ENCODE data around the gene ZNF654.
"Not testable (repeated sequence)": the region's sequence is repeated elsewhere in the genome, so short reads cannot be mapped to it uniquely, and the experiment has no call there.

ZNF654 gene

GRCh38 chr3:88058581-88059379 is at the start of gene ZNF654, which contains the start of gene CGGBP1:
ZNF654 (plus strand) TSS chr3:88059255; CDS start chr3:88059320, 65 bp downstream.
CGGBP1 (minus strand) TSS chr3:88059005; CDS start chr3:88055976, 3,029 bp downstream.
- intact Hi-C loops (cut with DNase I), result loop anchor here (2.0 to 5.0 kb wide), 2 partner anchors 54 to 89 kb away; partner anchors contain the start of gene C3orf38
- DNase-seq, result peak; percentile 97 to 100 (median 98)

DNA sequence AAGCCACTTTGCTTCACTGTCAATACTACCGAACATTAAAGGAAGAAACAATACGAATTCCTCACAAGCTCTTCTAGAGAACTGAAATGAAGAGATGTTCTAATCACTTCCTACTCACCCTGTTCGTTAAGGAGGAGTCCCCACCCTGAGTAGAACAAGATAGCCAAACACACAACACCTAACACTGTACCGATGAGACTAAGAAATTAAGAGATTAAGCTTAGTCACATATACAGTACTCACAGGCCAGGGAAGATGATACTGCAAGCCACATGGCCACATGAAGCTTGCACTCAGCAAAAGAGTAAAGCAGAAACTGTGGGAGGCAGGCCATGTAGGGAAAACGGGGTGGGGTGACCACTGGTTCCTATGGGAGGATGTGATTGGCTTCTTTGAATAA is 48.2 kb upstream of the ZNF654 start:
- intact Hi-C loops (cut with DNase I), result no loop called here
- no peak for DNase-seq

DNA sequence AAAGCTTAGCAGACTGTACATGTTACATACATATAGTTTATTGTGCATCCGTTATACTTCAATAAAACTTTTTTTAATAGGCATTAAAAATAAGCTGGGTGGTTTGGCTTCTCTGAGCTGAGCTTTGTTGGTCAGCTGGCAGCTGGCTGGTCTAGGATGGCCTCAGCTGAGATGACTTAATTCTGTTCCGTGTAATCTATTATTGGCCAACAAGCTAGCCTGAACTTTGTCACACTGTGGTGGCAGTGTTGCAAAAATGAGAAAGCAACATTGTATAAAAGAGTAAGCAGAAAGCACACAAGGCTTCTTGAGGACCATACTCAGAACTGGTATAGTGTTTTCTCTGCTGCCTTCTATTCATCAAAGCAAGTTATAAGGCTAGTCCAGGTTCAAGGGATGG is 45.5 kb upstream of the ZNF654 start:
- intact Hi-C loops (cut with DNase I), result no loop called here
- DNase-seq, result no peak

DNA sequence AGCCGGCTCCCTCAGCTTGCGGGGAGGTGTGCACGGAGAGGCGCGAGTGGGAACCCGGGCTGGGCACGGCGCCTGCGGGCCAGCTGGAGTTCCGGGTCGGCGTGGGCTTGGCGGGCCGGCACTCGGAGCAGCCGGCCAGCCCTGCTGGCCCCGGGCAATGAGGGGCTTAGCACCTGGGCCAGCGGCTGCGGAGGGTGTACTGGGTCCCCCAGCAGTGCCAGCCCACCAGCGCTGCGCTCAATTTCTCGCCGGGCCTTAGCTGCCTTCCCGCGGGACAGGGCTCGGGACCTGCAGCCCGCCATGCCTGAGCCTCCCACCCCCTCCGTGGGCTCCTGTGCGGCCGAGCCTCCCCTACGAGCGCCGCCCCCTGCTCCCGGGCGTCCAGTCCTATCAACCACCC is 43.4 kb upstream of the ZNF654 start:
- DNase-seq; intact Hi-C loops (cut with DNase I): not testable (repeated sequence)

DNA sequence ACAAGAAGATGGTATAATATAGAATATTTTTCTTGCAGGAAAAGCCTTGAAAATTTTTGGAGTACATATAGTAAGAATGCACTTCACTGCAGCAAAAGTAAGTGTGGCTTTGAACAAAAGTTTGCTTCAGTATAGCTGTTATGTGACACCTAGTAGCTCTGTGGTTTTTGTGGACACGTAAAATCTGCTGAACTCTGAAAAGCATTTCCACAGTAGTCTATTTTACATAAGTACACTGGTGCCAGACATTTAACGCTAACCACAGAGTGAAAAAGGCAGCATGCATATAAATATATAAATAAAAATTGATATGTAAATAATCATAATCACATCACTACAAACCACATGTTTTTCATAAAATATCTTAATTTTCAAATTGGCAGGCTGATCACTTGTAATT is 40.0 kb upstream of the ZNF654 start:
- intact Hi-C loops (cut with DNase I), result no loop called here
- DNase-seq, result no peak

DNA sequence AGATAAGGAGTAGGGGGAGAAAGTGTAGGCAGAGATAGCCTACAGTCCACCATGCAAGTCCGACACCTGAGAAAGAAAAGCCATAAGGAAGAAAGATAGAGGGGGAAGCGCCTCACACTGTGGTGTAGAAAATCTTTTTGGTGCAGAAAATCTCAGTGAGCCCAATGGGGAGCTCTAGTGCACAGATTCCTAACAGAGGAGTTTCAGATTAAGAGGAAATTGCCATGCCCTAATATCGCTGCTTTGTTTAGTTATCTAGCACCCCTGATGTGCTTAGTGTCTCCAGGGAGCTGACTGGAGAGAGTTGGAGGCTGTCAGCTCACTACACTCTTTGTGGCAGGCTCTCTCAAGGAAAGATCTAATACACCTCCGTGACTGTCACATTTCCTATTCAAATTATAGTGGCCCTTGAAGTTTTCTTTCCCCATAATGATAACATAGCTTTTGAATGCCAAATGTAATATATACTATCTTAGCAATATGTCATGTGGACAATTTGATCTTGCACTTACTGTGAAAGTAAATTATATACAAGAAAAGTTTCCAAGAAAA is 34.0 kb upstream of the ZNF654 start:
- intact Hi-C loops (cut with DNase I), result no loop called here
- DNase-seq, result no peak

DNA sequence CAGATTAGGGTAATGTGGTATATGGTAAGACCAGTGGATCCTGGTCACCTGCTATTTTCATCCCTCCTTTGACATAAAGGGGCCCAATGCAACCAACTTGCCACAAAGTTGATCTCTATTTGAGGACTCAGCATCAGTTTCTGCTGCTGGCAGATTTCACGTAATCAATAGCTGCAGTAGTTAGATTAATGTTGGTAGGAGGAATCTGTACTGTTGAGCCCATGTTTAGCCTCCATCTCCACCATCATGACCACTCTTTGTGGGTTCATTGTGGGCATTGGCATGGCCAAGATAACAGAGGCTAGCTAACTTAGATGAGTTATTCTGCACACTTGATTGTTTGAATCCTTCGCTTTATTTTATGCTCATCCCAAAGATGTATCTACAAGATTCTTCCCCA is 30.2 kb upstream of the ZNF654 start:
- no peak for DNase-seq
- intact Hi-C loops (cut with DNase I), result no loop called here

- DNase-seq, result no peak
- intact Hi-C loops (cut with DNase I), result no loop called here
Observed at GRCh38 chr3:88030210-88030609, 28.8 kb upstream of the ZNF654 start.

GRCh38 chr3:88031642-88032077 is 27.4 kb upstream of the ZNF654 start:
- intact Hi-C loops (cut with DNase I), result no loop called here

DNA sequence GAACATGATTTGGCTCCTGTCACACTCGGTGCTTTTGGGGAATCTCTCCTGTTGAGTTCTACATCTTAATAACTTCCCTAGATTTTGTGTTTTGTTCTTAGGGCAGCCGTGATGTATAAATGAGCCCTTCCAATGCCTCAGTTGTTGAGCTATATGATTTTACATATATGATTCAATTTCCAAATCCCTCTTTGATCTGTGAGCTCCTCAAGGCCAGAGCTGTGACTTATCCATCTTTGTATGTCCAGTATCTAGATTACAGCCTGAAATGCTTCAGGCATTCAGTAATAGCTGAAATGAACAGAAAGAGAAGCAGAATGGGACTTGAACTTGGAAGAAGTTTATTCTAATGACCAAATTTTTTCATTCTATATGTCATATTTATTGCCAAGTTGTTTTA is 26.8 kb upstream of the ZNF654 start:
- no peak for DNase-seq
- intact Hi-C loops (cut with DNase I), result no loop called here

More at GRCh38 chr3:88031642-88032077, 27.4 kb upstream of the ZNF654 start:
- no peak for DNase-seq

- intact Hi-C loops (cut with DNase I), result no loop called here
- no peak for DNase-seq
Observed at GRCh38 chr3:88033079-88033478, 26.0 kb upstream of the ZNF654 start.

- DNase-seq, result no peak
- intact Hi-C loops (cut with DNase I), result no loop called here
Observed at GRCh38 chr3:88033808-88034207, 25.2 kb upstream of the ZNF654 start.

DNA sequence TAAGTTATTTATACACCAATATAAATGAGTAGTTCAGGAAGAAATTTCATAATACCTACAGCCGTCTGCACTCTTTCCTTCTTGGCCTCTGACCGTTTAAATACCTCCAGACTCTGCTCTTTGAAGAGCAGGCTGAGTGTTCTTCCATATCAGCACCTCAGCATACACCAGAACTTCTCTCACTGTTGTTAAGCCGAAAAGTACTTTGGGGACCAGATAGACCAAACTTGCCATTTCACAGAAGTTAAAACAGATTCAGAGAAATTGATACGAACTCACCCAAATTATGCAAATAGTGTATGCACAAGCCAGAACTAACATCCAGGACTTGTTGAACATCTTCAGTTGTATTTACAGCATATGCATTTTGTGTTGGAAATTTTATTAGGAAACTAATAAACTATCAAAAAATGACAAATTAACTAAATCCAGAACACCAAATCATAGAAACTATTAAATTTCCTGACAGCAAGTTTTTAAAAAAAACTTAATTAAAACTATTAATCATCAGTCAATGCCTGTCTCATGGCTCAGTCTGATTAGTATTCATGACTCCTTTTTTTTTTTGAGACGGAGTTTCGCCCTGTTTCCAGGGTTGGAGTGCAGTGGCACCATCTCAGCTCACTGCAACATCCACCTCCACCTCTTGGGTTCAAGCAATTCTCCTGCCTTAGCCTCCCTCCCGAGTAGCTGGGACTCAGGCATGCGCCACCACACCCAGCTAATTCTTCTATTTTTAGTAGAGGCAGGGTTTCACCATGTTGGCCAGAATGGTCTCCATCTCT is 24.4 kb upstream of the ZNF654 start:
- intact Hi-C loops (cut with DNase I), result no loop called here
- DNase-seq, result no peak

GRCh38 chr3:88036221-88036620 is 22.8 kb upstream of the ZNF654 start:
- intact Hi-C loops (cut with DNase I), result no loop called here
- no peak for DNase-seq

DNA sequence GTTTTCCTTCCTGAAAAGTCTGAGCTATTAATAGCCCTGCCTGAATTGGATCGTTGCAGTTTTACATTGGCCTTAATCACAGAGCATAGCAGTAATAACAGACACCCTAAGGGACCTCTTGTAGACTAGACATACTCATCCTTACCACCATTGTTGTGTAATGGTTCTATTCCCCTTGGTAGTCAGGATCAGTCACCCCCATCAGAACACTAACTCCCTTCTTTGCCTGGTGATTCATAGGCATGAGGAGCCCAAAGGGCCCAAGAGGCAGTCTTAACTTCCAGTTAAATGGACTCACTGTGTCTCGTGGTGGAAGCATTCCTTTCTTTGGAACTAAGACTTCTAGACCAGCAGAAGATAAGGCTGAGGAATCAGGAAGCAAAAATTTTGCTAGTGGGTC is 20.5 kb upstream of the ZNF654 start:
- intact Hi-C loops (cut with DNase I), result no loop called here
- no peak for DNase-seq

- intact Hi-C loops (cut with DNase I), result no loop called here
- no peak for DNase-seq
Observed at GRCh38 chr3:88040529-88040928, 18.5 kb upstream of the ZNF654 start.

- DNase-seq, result no peak
- intact Hi-C loops (cut with DNase I), result no loop called here
Observed at GRCh38 chr3:88041005-88041404, 18.1 kb upstream of the ZNF654 start.

- no peak for DNase-seq
- intact Hi-C loops (cut with DNase I), result no loop called here
Observed at GRCh38 chr3:88044411-88044810, 14.6 kb upstream of the ZNF654 start.

DNA sequence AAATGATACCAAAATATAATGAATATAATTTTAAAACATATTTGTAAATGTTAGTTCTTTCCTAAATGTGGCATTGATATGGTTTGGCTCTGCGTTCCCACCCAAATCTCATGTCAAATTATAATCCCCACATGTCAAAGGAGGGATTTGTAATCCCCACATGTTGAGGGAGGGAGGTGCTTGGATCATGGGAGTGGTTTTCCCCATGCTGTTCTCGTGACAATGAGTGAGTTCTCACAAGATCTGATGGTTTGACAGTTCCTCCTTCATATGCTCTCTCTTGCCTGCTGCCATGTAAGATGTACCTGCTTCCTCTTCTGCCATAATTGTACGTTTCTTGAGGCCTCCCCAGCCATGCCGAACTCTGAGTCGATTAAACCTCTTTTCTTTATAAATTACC is 12.3 kb upstream of the ZNF654 start:
- intact Hi-C loops (cut with DNase I), result no loop called here
- DNase-seq, result no peak

- DNase-seq, result no peak
- intact Hi-C loops (cut with DNase I), result loop anchor here (2.0 to 5.0 kb wide), 2 partner anchors 55 to 90 kb away; partner anchors contain the start of gene C3orf38
Observed at GRCh38 chr3:88057630-88058305, 1.3 kb upstream of the ZNF654 start.

GRCh38 chr3:88058306-88058580 is 812 bp upstream of the ZNF654 start:
- intact Hi-C loops (cut with DNase I), result loop anchor here (2.0 to 5.0 kb wide), 2 partner anchors 55 to 89 kb away; partner anchors contain the start of gene C3orf38
- no peak for DNase-seq
